ENCODE results near the gene KIF11. TPM values are rescaled to one million over a fixed set of nuclear protein-coding genes. Genes with fewer than 3 reads are reported as not detected.
"Not testable (repeated sequence)": the region's sequence is repeated elsewhere in the genome, so short reads cannot be mapped to it uniquely, and the experiment has no call there.

The KIF11 gene
- total RNA-seq, 4 donors from 2014 or later, result under 0.01 to 1.0 (median 0.56) TPM

DNA sequence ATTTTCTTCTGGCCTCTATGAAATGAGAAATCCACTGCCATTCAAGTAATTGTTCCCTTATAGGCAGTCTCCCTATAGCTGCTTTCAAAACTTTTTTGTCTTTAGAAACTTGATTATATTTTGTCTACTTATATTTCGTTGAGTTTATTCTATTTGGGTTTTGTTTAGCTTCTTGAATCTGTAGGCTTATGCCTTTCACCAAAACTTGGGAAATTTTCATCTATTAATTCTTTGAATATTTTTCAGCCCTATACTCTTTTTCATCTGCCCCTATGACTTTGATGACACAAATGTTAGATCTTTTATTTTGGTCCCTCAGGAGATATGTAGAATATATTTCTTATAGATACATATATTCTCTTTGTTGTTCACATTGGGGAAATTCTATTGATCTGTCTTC, 48.6 kb downstream of the KIF11 start:
- no peaks in the 10 kb centered on the region for H3K27me3 ChIP-seq
- DNase-seq (ENCODE audit: low spot score in 2 of 2), result no peak
- H3K27ac ChIP-seq, result no peak overlapping the region
- TF ChIP-seq, protein P1, sequence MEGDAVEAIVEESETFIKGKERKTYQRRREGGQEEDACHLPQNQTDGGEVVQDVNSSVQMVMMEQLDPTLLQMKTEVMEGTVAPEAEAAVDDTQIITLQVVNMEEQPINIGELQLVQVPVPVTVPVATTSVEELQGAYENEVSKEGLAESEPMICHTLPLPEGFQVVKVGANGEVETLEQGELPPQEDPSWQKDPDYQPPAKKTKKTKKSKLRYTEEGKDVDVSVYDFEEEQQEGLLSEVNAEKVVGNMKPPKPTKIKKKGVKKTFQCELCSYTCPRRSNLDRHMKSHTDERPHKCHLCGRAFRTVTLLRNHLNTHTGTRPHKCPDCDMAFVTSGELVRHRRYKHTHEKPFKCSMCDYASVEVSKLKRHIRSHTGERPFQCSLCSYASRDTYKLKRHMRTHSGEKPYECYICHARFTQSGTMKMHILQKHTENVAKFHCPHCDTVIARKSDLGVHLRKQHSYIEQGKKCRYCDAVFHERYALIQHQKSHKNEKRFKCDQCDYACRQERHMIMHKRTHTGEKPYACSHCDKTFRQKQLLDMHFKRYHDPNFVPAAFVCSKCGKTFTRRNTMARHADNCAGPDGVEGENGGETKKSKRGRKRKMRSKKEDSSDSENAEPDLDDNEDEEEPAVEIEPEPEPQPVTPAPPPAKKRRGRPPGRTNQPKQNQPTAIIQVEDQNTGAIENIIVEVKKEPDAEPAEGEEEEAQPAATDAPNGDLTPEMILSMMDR (IDR thresholded peaks at IDR 0.05), result no peak
- TF ChIP-seq POLR2A (IDR thresholded peaks at IDR 0.05), result no peak
- TF ChIP-seq EP300 (IDR thresholded peaks at IDR 0.05), result no peak
- no peaks in the 10 kb centered on the region for H3K36me3 ChIP-seq
- WGBS, 2 donors, result 76 to 94% methylated on average over 1 of the region's 1 CpG
- H3K4me1 ChIP-seq, result no peaks in the 10 kb centered on the region
- H3K4me3 ChIP-seq, result no peak overlapping the region
- H3K9me3 ChIP-seq, result no peaks in the 10 kb centered on the region

GRCh38 chr10:92644921-92645320, 52.0 kb downstream of the KIF11 start:
- TF ChIP-seq, protein P1 (IDR thresholded peaks at IDR 0.05), result no peak
- TF ChIP-seq EP300 (IDR thresholded peaks at IDR 0.05) (no peak), POLR2A (IDR thresholded peaks at IDR 0.05) (no peak)
- WGBS, 2 donors, result 89 to 96% methylated on average over 2 of the region's 2 CpGs
- Histone ChIP-seq H3K4me3 (no peak overlapping the region), H3K27me3 (no peaks in the 10 kb centered on the region), H3K36me3 (no peaks in the 10 kb centered on the region), H3K4me1 (no peaks in the 10 kb centered on the region), H3K9me3 (no peaks in the 10 kb centered on the region), H3K27ac (no peak overlapping the region)
- DNase-seq (ENCODE audit: low spot score in 2 of 2), result no peak

GRCh38 chr10:92650864-92651263, 57.9 kb downstream of the KIF11 start:
- not testable (repeated sequence) for H3K4me1 ChIP-seq; H3K36me3 ChIP-seq; H3K27ac ChIP-seq; DNase-seq (ENCODE audit: low spot score in 2 of 2); H3K27me3 ChIP-seq; H3K9me3 ChIP-seq; H3K4me3 ChIP-seq
- WGBS, 2 donors, result 87 to 94% methylated on average over 3 of the region's 3 CpGs

- no peak for DNase-seq (ENCODE audit: low spot score in 2 of 2)
- H3K27ac ChIP-seq, result no peak overlapping the region
- no peak overlapping the region for H3K4me3 ChIP-seq
- 90 to 95% methylated on average over 1 of the region's 1 CpG for WGBS, 2 donors
- peaks cover 0 to 5% (median 0%) of the 10 kb centered on the region in 3 donors for H3K36me3 ChIP-seq
- no peaks in the 10 kb centered on the region for H3K4me1 ChIP-seq
- H3K9me3 ChIP-seq, result no peaks in the 10 kb centered on the region
- no peaks in the 10 kb centered on the region for H3K27me3 ChIP-seq
- no peak for TF ChIP-seq EP300 (IDR thresholded peaks at IDR 0.05)
- no peak for TF ChIP-seq POLR2A (IDR thresholded peaks at IDR 0.05)
- TF ChIP-seq, protein P1 (IDR thresholded peaks at IDR 0.05), result no peak
Observed at GRCh38 chr10:92655426-92655825, 62.5 kb downstream of the KIF11 start.

- H3K27ac ChIP-seq, result no peak overlapping the region
- WGBS, 2 donors, result 92 to 94% methylated on average over 7 of the region's 7 CpGs
- H3K9me3 ChIP-seq, result no peaks in the 10 kb centered on the region
- no peaks in the 10 kb centered on the region for H3K27me3 ChIP-seq
- H3K4me3 ChIP-seq, result no peak overlapping the region
- no peaks in the 10 kb centered on the region for H3K4me1 ChIP-seq
- TF ChIP-seq POLR2A (IDR thresholded peaks at IDR 0.05) (no peak), EP300 (IDR thresholded peaks at IDR 0.05) (no peak)
- TF ChIP-seq, protein P1 (IDR thresholded peaks at IDR 0.05), result no peak
- DNase-seq (ENCODE audit: low spot score in 2 of 2), result no peak
- H3K36me3 ChIP-seq, result no peaks in the 10 kb centered on the region
Observed at GRCh38 chr10:92656266-92656961, 63.5 kb downstream of the KIF11 start.

All from tibial nerve (tissue), 4 donors.